Natural killer cell (primary cell): ENCODE data around the gene CDH18. TPM values are rescaled to one million over a fixed set of nuclear protein-coding genes. Genes with fewer than 3 reads are reported as not detected.

ENCODE experiments used
- ATAC-seq, 3 donors: fragments of 150-1000 bp in 2 of 3; fragments of 200-7000 bp in 1 of 3; cut with Tn5 transposase; 1 replicate in 1 of 3; 2 replicates in 2 of 3; pipeline ENCODE4 v1.10.0; 2021; ENCODE audit warnings: mild to moderate bottlenecking in 2 of 3, moderate library complexity in 2 of 3
- DNase-seq, 2 donors: peaks; one replicate each; pipeline versions ENCODE4 v3.0.0 to v3.0.0-alpha.2; 2013 to 2021; ENCODE audit warnings: mixed read lengths in 1 of 2
- H3K27ac ChIP-seq: one replicate; pipeline ENCODE4 v1.5.1; 2013; ENCODE audit warnings: mild to moderate bottlenecking, low read length
- H3K27me3 ChIP-seq: one replicate; pipeline ENCODE4 v1.6.1; 2013; ENCODE audit warnings: low read length; ENCODE audit not compliant: control insufficient read depth, insufficient read depth
- H3K36me3 ChIP-seq: one replicate; pipeline ENCODE4 v1.6.1; 2013; ENCODE audit warnings: low read length; ENCODE audit not compliant: control insufficient read depth, insufficient read depth
- H3K4me1 ChIP-seq: one replicate; pipeline ENCODE4 v1.6.1; 2013; ENCODE audit warnings: low read length; ENCODE audit not compliant: control insufficient read depth, insufficient read depth
- H3K4me3 ChIP-seq: one replicate; pipeline ENCODE4 v1.5.1; 2013; ENCODE audit warnings: low read length
- H3K9me3 ChIP-seq: one replicate; pipeline ENCODE4 v1.6.1; 2013; ENCODE audit warnings: low read length; ENCODE audit not compliant: control insufficient read depth, insufficient read depth
- H3K27ac Mint-ChIP-seq, 2 donors: one replicate each; pipeline ENCODE4 v1.8.0; 2022; ENCODE audit warnings: mild to moderate bottlenecking in 2 of 2, mixed read lengths in 2 of 2, moderate library complexity in 1 of 2
- H3K27me3 Mint-ChIP-seq, 2 donors: one replicate each; pipeline ENCODE4 v1.8.0; 2022; ENCODE audit warnings: low read depth in 2 of 2, mixed read lengths in 2 of 2
- H3K36me3 Mint-ChIP-seq: one replicate; pipeline ENCODE4 v1.8.0; 2022; ENCODE audit warnings: mixed read lengths
- H3K4me1 Mint-ChIP-seq, 2 donors: one replicate each; pipeline ENCODE4 v1.8.0; 2022; ENCODE audit warnings: mixed read lengths in 2 of 2
- H3K4me3 Mint-ChIP-seq: one replicate; pipeline ENCODE4 v1.8.0; 2022; ENCODE audit warnings: mild to moderate bottlenecking, moderate library complexity, mixed read lengths
- H3K9me3 Mint-ChIP-seq, 2 donors: one replicate each; pipeline ENCODE4 v1.8.0; 2022; ENCODE audit warnings: mixed read lengths in 2 of 2
- CTCF ChIP-seq: fragments of 200-600 bp; IDR thresholded peaks from one replicate; pipeline ENCODE4 v1.8.0; 2022; ENCODE audit warnings: antibody characterized with exemption
- WGBS: methylation state at CpG from one replicate; pipeline ENCODE4 v1.1.7; 2013; ENCODE audit warnings: missing lambda C conversion rate; ENCODE audit not compliant: insufficient coverage; 5-methylcytosine and 5-hydroxymethylcytosine counted together
- intact Hi-C: fragments of 100-400 bp; cut with micrococcal nuclease; formaldehyde crosslinking; loops from one replicate; pipeline ENCODE4 v1.14.2; 2022
- total RNA-seq, 4 donors: library from RNA; stranded (reverse); fragments of 120-200 nt in 1 of 4; gene quantifications; one replicate each; pipeline versions ENCODE4 v1.2.3 to v1.2.4, GENCODE V29; 2013 to 2022

Gene CDH18
- total RNA-seq, 3 donors from 2014 or later (not counting 1 experiment from before 2014, with no cell fraction given) = not detected

- intact Hi-C loops = no loop called here
- no peaks in the 10 kb centered on the region for H3K36me3 ChIP-seq
- no peak for TF ChIP-seq CTCF
- no peaks in the 10 kb centered on the region for H3K9me3 ChIP-seq
- no peak overlapping the region for H3K27ac ChIP-seq
- Mint-ChIP-seq H3K27ac (no peak overlapping the region), H3K27me3 (no peaks in the 10 kb centered on the region), H3K4me3 (no peak overlapping the region), H3K9me3 (peaks cover 2 to 11% of the 10 kb centered on the region in 2 donors), H3K36me3 (no peaks in the 10 kb centered on the region), H3K4me1 (no peaks in the 10 kb centered on the region)
- WGBS = 0% methylated on average over 1 of the region's 1 CpG
- H3K27me3 ChIP-seq = no peaks in the 10 kb centered on the region
- H3K4me1 ChIP-seq = no peaks in the 10 kb centered on the region
- DNase-seq = no peak
- ATAC-seq = no peak
- H3K4me3 ChIP-seq = no peak overlapping the region
Observed at GRCh38 chr5:19904766-19905165, 83.2 kb downstream of the CDH18 start.

- DNase-seq = no peak
- Mint-ChIP-seq H3K36me3 (no peaks in the 10 kb centered on the region), H3K27me3 (no peaks in the 10 kb centered on the region), H3K4me3 (no peak overlapping the region), H3K4me1 (no peaks in the 10 kb centered on the region), H3K9me3 (peaks cover 2 to 13% of the 10 kb centered on the region in 2 donors), H3K27ac (no peak overlapping the region)
- WGBS = 88% methylated on average over 5 of the region's 5 CpGs
- Histone ChIP-seq H3K4me1 (no peaks in the 10 kb centered on the region), H3K27me3 (no peaks in the 10 kb centered on the region), H3K36me3 (no peaks in the 10 kb centered on the region), H3K4me3 (no peak overlapping the region), H3K27ac (no peak overlapping the region), H3K9me3 (no peaks in the 10 kb centered on the region)
- intact Hi-C loops = no loop called here
- ATAC-seq = no peak
- no peak for TF ChIP-seq CTCF
Observed at GRCh38 chr5:19903611-19904010, 84.4 kb downstream of the CDH18 start.

GRCh38 chr5:19902316-19902934 lies 85.6 kb downstream of the CDH18 start:
- H3K9me3 ChIP-seq = no peaks in the 10 kb centered on the region
- no peak overlapping the region for H3K4me3 ChIP-seq
- H3K27me3 ChIP-seq = no peaks in the 10 kb centered on the region
- no peaks in the 10 kb centered on the region for H3K36me3 Mint-ChIP-seq
- H3K27me3 Mint-ChIP-seq = no peaks in the 10 kb centered on the region
- no peaks in the 10 kb centered on the region for H3K36me3 ChIP-seq
- H3K27ac Mint-ChIP-seq = no peak overlapping the region
- WGBS = 82% methylated on average over 4 of the region's 5 CpGs
- H3K9me3 Mint-ChIP-seq = peaks cover 2 to 13% of the 10 kb centered on the region in 2 donors
- no peaks in the 10 kb centered on the region for H3K4me1 Mint-ChIP-seq
- H3K27ac ChIP-seq = no peak overlapping the region
- no peak for DNase-seq
- TF ChIP-seq CTCF = no peak
- H3K4me3 Mint-ChIP-seq = no peak overlapping the region
- ATAC-seq = no peak
- intact Hi-C loops = no loop called here
- no peaks in the 10 kb centered on the region for H3K4me1 ChIP-seq

GRCh38 chr5:19900269-19900668 lies 87.7 kb downstream of the CDH18 start:
- TF ChIP-seq CTCF = no peak
- no peak overlapping the region for H3K4me3 ChIP-seq
- H3K27me3 ChIP-seq = no peaks in the 10 kb centered on the region
- Mint-ChIP-seq H3K36me3 (no peaks in the 10 kb centered on the region), H3K27me3 (no peaks in the 10 kb centered on the region), H3K9me3 (peaks cover 7 to 14% of the 10 kb centered on the region in 2 donors), H3K4me3 (no peak overlapping the region), H3K27ac (no peak overlapping the region), H3K4me1 (no peaks in the 10 kb centered on the region)
- WGBS = no CpG with 5 or more reads among the region's 3 CpGs
- no peak overlapping the region for H3K27ac ChIP-seq
- ATAC-seq (no peak), DNase-seq (no peak)
- no peaks in the 10 kb centered on the region for H3K4me1 ChIP-seq
- no peaks in the 10 kb centered on the region for H3K36me3 ChIP-seq
- H3K9me3 ChIP-seq = no peaks in the 10 kb centered on the region
- intact Hi-C loops = no loop called here
